DND-41 (cell line): ENCODE measurements around the gene NKX2-8.

Source experiments
- ATAC-seq: fragments of 200-7000 bp; cut with Tn5 transposase; 3 replicates; pipeline ENCODE4 v1.9.1; 2021; ENCODE audit warnings: low read depth; ENCODE audit not compliant: insufficient read depth
- DNase-seq: peaks from one replicate; pipeline ENCODE4 v3.0.0-alpha.2; 2020
- H2AFZ ChIP-seq: 2 replicates; pipeline ENCODE4 v1.6.0; 2012; ENCODE audit warnings: low read depth, low read length
- H3K27ac ChIP-seq: 2 replicates; pipeline ENCODE4 v1.5.1; 2012; ENCODE audit warnings: low read length, inconsistent platforms
- H3K27me3 ChIP-seq: fragments of 200-600 bp; sonication (generic); 2 replicates; pipeline ENCODE4 v1.6.0; 2012; ENCODE audit warnings: low read length, mild to moderate bottlenecking, inconsistent platforms; ENCODE audit not compliant: insufficient read depth, poor library complexity
- H3K36me3 ChIP-seq: 2 replicates; pipeline ENCODE4 v1.5.1; 2012; ENCODE audit warnings: low read length, inconsistent platforms; ENCODE audit not compliant: insufficient read depth
- H3K4me1 ChIP-seq: 2 replicates; pipeline ENCODE4 v1.5.1; 2012; ENCODE audit warnings: mild to moderate bottlenecking, low read length; ENCODE audit not compliant: insufficient read depth
- H3K4me2 ChIP-seq: 2 replicates; pipeline ENCODE4 v1.6.0; 2012; ENCODE audit warnings: mild to moderate bottlenecking, moderate library complexity, low read length, inconsistent platforms; ENCODE audit not compliant: insufficient read depth
- H3K4me3 ChIP-seq, 2 experiments: fragments of 200-600 bp in 1 of 2; shearing (Covaris generic) in 1 of 2; 2 replicates each; pipeline ENCODE4 v1.5.1; 2012 to 2016; ENCODE audit warnings: inconsistent platforms in 2 of 2, low read length in 2 of 2, mild to moderate bottlenecking in 2 of 2, low read depth in 1 of 2, moderate library complexity in 1 of 2
- H3K79me2 ChIP-seq: 2 replicates; pipeline ENCODE4 v1.6.0; 2012; ENCODE audit warnings: low read length, inconsistent platforms; ENCODE audit not compliant: insufficient read depth
- H3K9ac ChIP-seq: 2 replicates; pipeline ENCODE4 v1.6.0; 2012; ENCODE audit warnings: low read depth, mild to moderate bottlenecking, inconsistent platforms, low read length, moderate library complexity
- H3K9me3 ChIP-seq: 2 replicates; pipeline ENCODE4 v1.5.1; 2012; ENCODE audit warnings: low read length, moderate library complexity, mild to moderate bottlenecking, inconsistent platforms; ENCODE audit not compliant: insufficient read depth, severe bottlenecking
- H4K20me1 ChIP-seq: 2 replicates; pipeline ENCODE4 v1.6.0; 2012; ENCODE audit warnings: low read length; ENCODE audit not compliant: insufficient read depth
- EZH2 ChIP-seq: IDR thresholded peaks from 3 replicates; pipeline ENCODE4 v1.6.1; 2012; ENCODE audit warnings: borderline replicate concordance, low read depth, mild to moderate bottlenecking, moderate library complexity, low read length, inconsistent platforms; ENCODE audit not compliant: severe bottlenecking
- TF ChIP-seq, protein P1 (sequence below): IDR thresholded peaks from 2 replicates; pipeline ENCODE4 v1.5.1; 2012; ENCODE audit warnings: borderline replicate concordance, low read length, moderate library complexity, mild to moderate bottlenecking; ENCODE audit not compliant: poor library complexity, severe bottlenecking; ENCODE audit errors: extremely low read depth

NKX2-8 gene

DNA sequence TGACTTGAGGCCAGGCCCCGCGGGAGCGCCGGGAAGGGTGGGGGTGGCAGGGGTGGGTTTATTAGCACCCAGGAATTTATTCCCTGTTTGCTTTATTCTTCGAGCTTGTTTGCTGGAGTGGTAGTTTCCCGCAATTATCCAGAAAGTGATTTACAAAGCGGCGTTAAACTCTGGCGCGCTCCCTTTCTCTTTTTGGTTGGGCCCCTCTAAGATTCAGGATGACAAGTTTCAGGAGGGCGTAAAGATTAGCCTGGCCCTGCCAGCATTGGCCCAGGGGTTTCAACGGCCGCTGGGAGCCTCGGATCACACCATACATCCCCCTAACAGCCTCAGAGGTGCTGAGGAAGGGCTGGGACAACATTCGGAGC, 444 bp upstream of the NKX2-8 start:
- TF ChIP-seq, protein P1, sequence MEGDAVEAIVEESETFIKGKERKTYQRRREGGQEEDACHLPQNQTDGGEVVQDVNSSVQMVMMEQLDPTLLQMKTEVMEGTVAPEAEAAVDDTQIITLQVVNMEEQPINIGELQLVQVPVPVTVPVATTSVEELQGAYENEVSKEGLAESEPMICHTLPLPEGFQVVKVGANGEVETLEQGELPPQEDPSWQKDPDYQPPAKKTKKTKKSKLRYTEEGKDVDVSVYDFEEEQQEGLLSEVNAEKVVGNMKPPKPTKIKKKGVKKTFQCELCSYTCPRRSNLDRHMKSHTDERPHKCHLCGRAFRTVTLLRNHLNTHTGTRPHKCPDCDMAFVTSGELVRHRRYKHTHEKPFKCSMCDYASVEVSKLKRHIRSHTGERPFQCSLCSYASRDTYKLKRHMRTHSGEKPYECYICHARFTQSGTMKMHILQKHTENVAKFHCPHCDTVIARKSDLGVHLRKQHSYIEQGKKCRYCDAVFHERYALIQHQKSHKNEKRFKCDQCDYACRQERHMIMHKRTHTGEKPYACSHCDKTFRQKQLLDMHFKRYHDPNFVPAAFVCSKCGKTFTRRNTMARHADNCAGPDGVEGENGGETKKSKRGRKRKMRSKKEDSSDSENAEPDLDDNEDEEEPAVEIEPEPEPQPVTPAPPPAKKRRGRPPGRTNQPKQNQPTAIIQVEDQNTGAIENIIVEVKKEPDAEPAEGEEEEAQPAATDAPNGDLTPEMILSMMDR = no peak
- no peak for TF ChIP-seq EZH2

DNA sequence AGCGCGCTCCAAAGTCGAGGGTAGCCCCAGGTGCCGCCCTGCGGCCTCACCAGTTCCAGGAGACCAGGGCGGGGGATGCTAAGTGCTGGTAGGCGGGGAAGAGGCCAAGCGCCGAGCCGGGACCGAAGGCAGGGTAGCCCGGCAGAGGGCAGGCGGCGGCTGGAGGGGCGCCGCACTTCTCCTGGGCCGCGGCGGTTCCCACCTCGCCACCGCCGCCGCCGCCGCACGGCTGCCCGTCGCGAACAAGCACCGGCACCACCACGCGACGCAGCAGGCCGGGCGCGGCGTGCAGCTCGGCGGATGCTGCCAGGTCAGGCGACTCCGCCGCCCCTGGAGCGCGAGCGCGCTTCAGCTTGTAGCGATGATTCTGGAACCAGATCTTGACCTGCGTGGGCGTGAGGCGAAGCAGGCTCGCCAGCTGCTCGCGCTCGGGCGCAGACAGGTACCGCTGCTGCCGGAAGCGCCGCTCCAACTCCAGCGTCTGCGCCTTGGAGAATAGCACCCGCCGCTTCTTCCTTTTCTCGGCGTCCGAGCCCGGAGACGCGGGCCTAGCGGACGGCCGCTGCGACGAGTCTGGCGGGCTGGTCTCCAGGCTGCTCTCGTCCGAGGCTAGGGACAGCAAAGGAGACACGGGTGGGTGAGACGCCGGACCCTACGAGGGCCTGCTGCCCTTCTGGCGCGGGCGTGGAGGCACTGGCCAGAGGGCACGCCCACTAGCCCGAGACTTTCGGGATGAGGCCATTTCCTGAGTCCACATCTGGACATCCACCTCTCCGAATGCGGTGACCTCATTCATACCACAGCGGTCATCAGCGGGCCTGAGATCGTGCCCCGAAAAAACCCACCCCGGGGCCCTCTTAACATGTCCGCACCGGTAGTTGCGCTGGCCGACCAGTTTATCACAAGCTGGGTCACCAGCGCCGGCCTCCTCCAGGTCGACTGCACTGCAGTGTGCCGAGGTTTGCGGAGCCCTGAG, 1.3 kb downstream of the NKX2-8 start:
- Histone ChIP-seq H3K9ac (no peak overlapping the region), H3K27ac (no peak overlapping the region), H3K9me3 (peaks cover 3% of the 10 kb centered on the region), H3K4me1 (no peaks in the 10 kb centered on the region), H3K4me2 (no peak overlapping the region), H4K20me1 (no peaks in the 10 kb centered on the region), H3K27me3 (no peaks in the 10 kb centered on the region), H3K79me2 (no peaks in the 10 kb centered on the region), H3K36me3 (no peaks in the 10 kb centered on the region), H2AFZ (no peak overlapping the region), H3K4me3 (no peak overlapping the region)
- no peak for TF ChIP-seq EZH2
- TF ChIP-seq, protein P1 = no peak
- DNase-seq (no peak), ATAC-seq (no peak)

More for the DNA sequence above, 444 bp upstream of the NKX2-8 start:
- no peaks in the 10 kb centered on the region for H4K20me1 ChIP-seq
- no peak overlapping the region for H3K27ac ChIP-seq
- H3K9ac ChIP-seq = no peak overlapping the region
- no peaks in the 10 kb centered on the region for H3K79me2 ChIP-seq
- no peak overlapping the region for H3K4me3 ChIP-seq
- H2AFZ ChIP-seq = no peak overlapping the region
- no peak overlapping the region for H3K4me2 ChIP-seq
- H3K4me1 ChIP-seq = no peaks in the 10 kb centered on the region
- H3K36me3 ChIP-seq = no peaks in the 10 kb centered on the region
- no peak for DNase-seq
- no peaks in the 10 kb centered on the region for H3K27me3 ChIP-seq
- no peak for ATAC-seq
- peaks cover 3% of the 10 kb centered on the region for H3K9me3 ChIP-seq

DNA sequence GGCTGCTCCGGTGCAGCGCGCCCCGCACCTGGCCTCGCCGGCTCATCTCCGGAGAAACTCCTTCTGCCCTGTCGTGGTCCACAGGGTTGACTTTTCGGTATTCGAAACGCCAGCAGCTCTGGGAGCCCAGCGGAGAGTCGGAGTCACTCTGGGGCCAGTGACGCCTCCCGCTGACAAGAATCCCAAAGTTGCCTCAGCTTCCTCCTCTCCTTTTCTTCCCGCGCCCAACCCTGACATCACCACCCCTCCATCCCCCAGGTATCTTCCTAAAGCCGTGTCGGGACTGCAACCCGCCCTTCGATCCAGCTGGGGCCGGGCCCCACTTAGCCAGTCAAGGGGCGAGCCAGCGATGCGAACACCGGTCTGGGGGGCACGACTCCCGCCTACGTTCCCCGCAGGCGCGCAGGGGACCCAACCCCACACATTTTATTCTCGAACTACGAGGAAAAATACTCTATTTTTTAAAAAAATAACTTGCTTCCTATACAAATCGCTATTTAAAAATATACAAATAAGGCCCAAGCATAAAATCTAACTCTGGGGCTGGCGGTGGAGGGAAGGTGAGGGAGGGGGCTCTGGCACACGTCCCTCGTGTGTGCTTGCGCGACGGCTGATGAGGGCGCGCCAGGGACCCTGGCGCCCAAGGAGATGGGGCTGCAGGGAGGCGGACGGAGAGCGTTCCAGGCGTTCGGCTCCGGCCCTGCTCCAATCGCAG, 2.1 kb downstream of the NKX2-8 start:
- H3K27me3 ChIP-seq = no peaks in the 10 kb centered on the region
- no peak overlapping the region for H3K4me3 ChIP-seq
- H2AFZ ChIP-seq = no peak overlapping the region
- no peaks in the 10 kb centered on the region for H3K79me2 ChIP-seq
- H4K20me1 ChIP-seq = no peaks in the 10 kb centered on the region
- H3K4me1 ChIP-seq = no peaks in the 10 kb centered on the region
- H3K9ac ChIP-seq = no peak overlapping the region
- no peak overlapping the region for H3K27ac ChIP-seq
- no peak for TF ChIP-seq EZH2
- TF ChIP-seq, protein P1 = no peak
- H3K9me3 ChIP-seq = peaks cover 3% of the 10 kb centered on the region
- no peak for ATAC-seq
- no peaks in the 10 kb centered on the region for H3K36me3 ChIP-seq
- DNase-seq = no peak
- H3K4me2 ChIP-seq = no peak overlapping the region
